Measurements from ENCODE around the gene ZMYND10.

Gene ZMYND10

DNA sequence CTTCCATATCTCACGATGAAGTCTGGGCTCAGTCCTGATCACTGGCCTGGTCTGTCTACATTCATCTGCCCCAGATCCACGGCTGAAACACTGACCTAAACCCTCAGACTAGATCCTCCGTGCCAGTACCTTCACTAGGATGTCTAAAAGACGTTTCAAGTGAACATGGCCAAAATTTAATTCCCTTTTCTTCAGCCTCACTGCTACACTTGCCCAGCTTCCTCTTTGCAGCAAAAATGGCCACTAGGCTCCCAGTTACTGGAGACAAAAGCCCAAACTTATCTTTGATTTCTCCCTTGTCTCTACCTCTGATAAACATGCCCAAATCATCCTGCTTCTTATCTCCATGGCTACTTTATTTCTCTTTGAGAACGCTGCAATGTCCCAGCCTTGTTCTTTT lies 6.6 kb downstream of the ZMYND10 start:
- no peak for DNase-seq
- H3K4me1 ChIP-seq: peaks cover 0 to 67% (median 52%) of the 10 kb centered on the region in 4 donors
- H3K4me3 ChIP-seq: no peak overlapping the region
- no peaks in the 10 kb centered on the region for H3K36me3 ChIP-seq
- intact Hi-C loops (cut with DNase I; ENCODE audit: low total_unique reads): no loop called here
- H3K27ac ChIP-seq: peak overlapping the region; percentile 98 to 99
- TF ChIP-seq, protein P1, sequence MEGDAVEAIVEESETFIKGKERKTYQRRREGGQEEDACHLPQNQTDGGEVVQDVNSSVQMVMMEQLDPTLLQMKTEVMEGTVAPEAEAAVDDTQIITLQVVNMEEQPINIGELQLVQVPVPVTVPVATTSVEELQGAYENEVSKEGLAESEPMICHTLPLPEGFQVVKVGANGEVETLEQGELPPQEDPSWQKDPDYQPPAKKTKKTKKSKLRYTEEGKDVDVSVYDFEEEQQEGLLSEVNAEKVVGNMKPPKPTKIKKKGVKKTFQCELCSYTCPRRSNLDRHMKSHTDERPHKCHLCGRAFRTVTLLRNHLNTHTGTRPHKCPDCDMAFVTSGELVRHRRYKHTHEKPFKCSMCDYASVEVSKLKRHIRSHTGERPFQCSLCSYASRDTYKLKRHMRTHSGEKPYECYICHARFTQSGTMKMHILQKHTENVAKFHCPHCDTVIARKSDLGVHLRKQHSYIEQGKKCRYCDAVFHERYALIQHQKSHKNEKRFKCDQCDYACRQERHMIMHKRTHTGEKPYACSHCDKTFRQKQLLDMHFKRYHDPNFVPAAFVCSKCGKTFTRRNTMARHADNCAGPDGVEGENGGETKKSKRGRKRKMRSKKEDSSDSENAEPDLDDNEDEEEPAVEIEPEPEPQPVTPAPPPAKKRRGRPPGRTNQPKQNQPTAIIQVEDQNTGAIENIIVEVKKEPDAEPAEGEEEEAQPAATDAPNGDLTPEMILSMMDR (IDR thresholded peaks at IDR 0.05): no peak
- H3K9me3 ChIP-seq: no peaks in the 10 kb centered on the region
- no peaks in the 10 kb centered on the region for H3K27me3 ChIP-seq

DNA sequence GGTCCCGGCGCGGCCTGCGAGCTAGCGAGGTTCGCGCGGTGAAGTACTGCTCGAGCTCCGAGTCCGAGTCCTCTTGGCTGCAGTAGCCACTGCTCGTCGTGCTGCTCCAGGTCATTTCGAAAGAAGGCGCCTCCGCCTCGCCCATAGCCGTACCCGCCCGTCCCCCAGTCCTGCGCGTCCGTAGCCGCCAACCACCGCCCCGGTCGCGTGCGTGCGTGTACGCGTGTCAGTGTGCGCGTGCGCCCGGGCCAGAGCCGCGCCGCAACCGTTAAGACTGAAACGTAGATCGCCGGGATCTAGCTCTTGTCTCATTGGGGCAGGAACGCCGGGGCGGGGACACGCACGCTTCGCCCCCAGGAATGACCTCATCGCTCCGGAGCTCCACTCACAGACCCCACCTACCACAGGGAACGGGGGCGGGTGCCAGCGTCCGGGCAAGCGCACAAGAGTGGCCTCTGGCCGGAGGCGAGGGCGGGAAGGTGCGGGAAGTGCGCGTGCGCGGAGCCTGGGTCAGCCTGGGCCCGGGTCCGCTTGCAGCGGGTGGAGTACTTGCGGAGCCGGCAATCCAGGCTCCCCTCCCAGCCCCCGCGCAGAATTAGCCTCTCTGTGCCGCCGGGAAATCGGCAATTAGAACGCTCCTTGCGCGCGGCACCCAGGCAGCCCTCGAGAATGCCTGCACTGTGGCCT lies 8.2 kb downstream of the ZMYND10 start:
- Histone ChIP-seq H3K9me3 (no peaks in the 10 kb centered on the region), H3K27ac (peak overlapping the region; percentile 98 to 99), H3K27me3 (no peaks in the 10 kb centered on the region), H3K36me3 (peaks cover 0 to 2% (median under 1%) of the 10 kb centered on the region in 3 donors), H3K4me1 (peaks cover 0 to 80% (median 59%) of the 10 kb centered on the region in 4 donors), H3K4me3 (peak overlapping the region; percentile 87 to 94)
- TF ChIP-seq, protein P1 (IDR thresholded peaks at IDR 0.05): no peak
- intact Hi-C loops (cut with DNase I; ENCODE audit: low total_unique reads): no loop called here
- DNase-seq: peak; percentile 99 to 100

DNA sequence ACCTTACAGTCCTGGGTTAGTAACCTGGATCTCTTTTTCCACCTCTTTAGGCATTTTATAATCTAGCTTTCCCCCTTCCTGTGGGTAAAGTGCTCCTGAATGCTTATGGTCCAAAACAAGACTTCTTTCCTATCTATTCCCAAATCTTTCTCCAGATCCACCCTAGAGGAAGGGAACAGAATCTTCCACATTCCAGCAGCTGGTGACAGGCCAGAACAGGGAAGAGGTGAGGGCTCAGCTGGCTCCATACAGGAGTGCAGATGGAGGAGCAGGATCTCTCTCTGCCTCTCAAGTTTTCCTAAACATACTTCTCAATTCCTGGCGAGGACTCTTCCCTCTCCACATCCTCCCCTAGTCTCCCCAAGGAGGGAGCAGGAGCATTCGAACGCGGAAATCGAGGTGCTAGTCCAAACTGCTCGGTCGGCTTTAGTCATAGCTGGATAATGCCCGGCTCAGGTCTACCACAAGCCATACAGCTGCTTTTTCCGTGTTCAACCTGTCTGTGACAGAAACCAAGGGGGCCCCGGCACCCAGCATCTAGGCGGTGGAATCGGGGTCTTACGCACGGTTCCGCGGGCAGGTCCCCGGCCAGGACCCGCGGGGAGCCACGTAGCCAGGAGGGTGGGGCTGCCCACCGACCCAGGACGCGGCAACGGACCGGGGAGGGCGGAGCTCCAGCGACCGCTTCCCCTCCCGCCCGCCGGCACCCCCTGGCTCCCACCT lies 8.9 kb downstream of the ZMYND10 start:
- Histone ChIP-seq H3K4me1 (peaks cover 0 to 78% (median 58%) of the 10 kb centered on the region in 4 donors), H3K4me3 (peak overlapping the region; percentile 87 to 94), H3K27ac (peak overlapping the region; percentile 98 to 99), H3K36me3 (peaks cover 4 to 9% (median 8%) of the 10 kb centered on the region in 3 donors), H3K27me3 (no peaks in the 10 kb centered on the region), H3K9me3 (no peaks in the 10 kb centered on the region)
- intact Hi-C loops (cut with DNase I; ENCODE audit: low total_unique reads): no loop called here
- DNase-seq: no peak
- TF ChIP-seq, protein P1 (IDR thresholded peaks at IDR 0.05): no peak

DNA sequence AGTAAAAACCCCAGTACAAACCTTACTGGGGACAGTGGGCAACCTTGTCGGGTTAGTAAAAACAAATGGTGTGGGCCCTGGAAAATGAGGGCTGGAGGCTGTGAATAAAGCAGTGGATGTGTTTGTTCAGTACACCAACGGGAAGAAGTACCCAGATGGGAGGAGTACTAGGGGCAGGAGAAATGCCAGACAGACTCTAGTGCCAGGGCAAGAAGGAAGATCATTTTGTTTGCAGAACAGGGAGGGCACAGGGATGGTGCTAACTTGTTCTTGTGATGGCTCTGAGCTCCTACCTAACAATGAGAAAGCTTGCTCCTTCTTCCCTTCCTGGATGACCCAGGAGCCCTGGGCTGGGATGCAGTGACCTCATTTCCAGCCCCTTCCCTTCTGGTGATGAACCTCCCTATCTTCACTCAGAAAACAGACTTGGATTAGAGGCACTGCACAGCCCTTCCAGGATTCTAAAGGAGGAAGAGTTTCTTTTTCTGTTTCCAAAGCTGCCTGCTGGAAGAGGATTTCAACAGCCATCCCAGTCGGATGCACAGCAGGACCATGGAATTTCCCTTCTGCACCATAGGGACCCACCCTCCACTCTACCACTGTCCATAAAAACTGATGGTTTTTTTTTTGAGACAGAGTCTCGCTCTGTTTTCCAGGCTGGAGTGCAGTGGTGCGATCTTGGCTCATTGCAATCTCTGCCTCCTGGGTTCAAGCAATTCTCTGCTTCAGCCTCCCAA lies 11.0 kb downstream of the ZMYND10 start:
- H3K36me3 ChIP-seq: peaks cover 23 to 30% (median 29%) of the 10 kb centered on the region in 3 donors
- peak overlapping the region; percentile 98 to 99 for H3K27ac ChIP-seq
- intact Hi-C loops (cut with DNase I; ENCODE audit: low total_unique reads): no loop called here
- H3K4me3 ChIP-seq: no peak overlapping the region
- H3K9me3 ChIP-seq: no peaks in the 10 kb centered on the region
- DNase-seq: no peak
- TF ChIP-seq, protein P1 (IDR thresholded peaks at IDR 0.05): no peak
- no peaks in the 10 kb centered on the region for H3K27me3 ChIP-seq
- peaks cover 0 to 61% (median 43%) of the 10 kb centered on the region in 4 donors for H3K4me1 ChIP-seq

DNA sequence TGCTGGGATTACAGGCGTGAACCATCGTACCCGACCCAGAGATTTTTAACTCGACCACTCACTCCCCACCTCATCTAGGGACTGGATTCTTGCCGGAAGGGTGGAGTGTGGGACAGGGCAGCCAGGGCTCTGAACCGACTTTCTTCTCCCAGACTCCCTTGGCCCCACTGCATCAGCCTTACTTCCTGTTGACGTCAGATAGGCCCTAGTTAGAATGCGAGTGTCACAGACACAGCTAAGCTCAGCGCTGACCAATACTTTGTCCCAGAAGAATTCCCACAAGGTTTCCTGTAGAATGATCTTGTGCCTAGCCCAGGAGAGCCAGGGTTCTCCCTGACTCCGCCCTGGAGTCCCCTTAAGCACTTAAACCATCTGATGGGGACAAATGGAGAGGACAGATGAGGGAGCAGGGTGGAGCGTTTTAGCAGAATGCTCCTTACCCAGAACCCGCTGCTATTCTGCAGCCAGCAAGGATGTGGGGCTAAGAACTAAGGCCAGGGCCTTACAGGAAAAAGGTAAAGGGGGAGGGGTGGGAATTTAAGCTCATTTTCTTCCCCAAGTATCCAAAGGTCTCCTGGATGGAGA lies 11.7 kb downstream of the ZMYND10 start:
- peak; percentile 59 to 88 for DNase-seq
- TF ChIP-seq, protein P1 (IDR thresholded peaks at IDR 0.05): no peak
- no peaks in the 10 kb centered on the region for H3K9me3 ChIP-seq
- peaks cover 23 to 34% (median 32%) of the 10 kb centered on the region in 3 donors for H3K36me3 ChIP-seq
- peaks cover 0 to 57% (median 39%) of the 10 kb centered on the region in 4 donors for H3K4me1 ChIP-seq
- no peaks in the 10 kb centered on the region for H3K27me3 ChIP-seq
- no peak overlapping the region for H3K4me3 ChIP-seq
- intact Hi-C loops (cut with DNase I; ENCODE audit: low total_unique reads): no loop called here
- H3K27ac ChIP-seq: peak overlapping the region; percentile 98 to 99
